SK-N-SH (cell line): Measurements from ENCODE around the gene TBC1D3B. TPM values are rescaled to one million over a fixed set of nuclear protein-coding genes. Genes with fewer than 3 reads are reported as not detected.
"Not testable (repeated sequence)": the region's sequence is repeated elsewhere in the genome, so short reads cannot be mapped to it uniquely, and the experiment has no call there.

Source experiments
- CTCF ChIA-PET: fragments of 300-600, 350-600 bp; formaldehyde crosslinking; extraction: SDS; loops from one replicate; lab custom pipeline; 2021; lab: Yijun Ruan, JAX
- POLR2A ChIA-PET: fragments of 350-600 bp; sonication (Branson Sonifier 250); formaldehyde crosslinking; extraction: SDS; loops from one replicate; lab custom pipeline; 2020; ENCODE audit warnings: antibody characterized with exemption, inconsistent platforms; lab: Yijun Ruan, JAX
- DNase-seq: peaks from one replicate; pipeline ENCODE4 v3.0.0; 2012
- H2AFZ ChIP-seq: fragments of 200-600 bp; sonication (generic); 2 replicates; pipeline ENCODE4 v1.8.1; 2016; ENCODE audit warnings: antibody characterized with exemption, mild to moderate bottlenecking, low read depth
- H3F3A ChIP-seq: fragments of 200-600 bp; sonication (generic); replicated peaks from 2 replicates; pipeline ENCODE3; 2016; ENCODE audit warnings: antibody characterized with exemption, mild to moderate bottlenecking; ENCODE audit not compliant: insufficient read depth
- H3K27ac ChIP-seq, 2 experiments: fragments of 200-500 bp in 1 of 2; fragments of 200-600 bp in 1 of 2; sonication (Bioruptor generic) in 1 of 2; sonication (generic), shearing (Covaris generic) in 1 of 2; 2 replicates each; pipeline versions ENCODE4 v1.5.1 to v1.6.1; 2014 to 2016; ENCODE audit warnings: low read depth in 2 of 2, inconsistent platforms in 1 of 2, low read length in 1 of 2, mild to moderate bottlenecking in 1 of 2, mixed read lengths in 1 of 2
- H3K27me3 ChIP-seq: fragments of 200-600 bp; sonication (generic), shearing (Covaris generic); 2 replicates; pipeline ENCODE4 v1.6.1; 2016; ENCODE audit warnings: mixed run types; ENCODE audit not compliant: insufficient read depth
- H3K36me3 ChIP-seq, 2 experiments: fragments of 200-500 bp in 1 of 2; fragments of 200-600 bp in 1 of 2; sonication (Bioruptor generic) in 1 of 2; sonication (generic) in 1 of 2; replicated peaks in 1 of 2; 2 replicates each; pipeline versions ENCODE3 to v1.5.1; 2014 to 2016; ENCODE audit warnings: low read length in 1 of 2, mild to moderate bottlenecking in 1 of 2; ENCODE audit not compliant: insufficient read depth in 2 of 2, control insufficient read depth in 1 of 2
- H3K4me1 ChIP-seq, 2 experiments: fragments of 200-500 bp in 1 of 2; fragments of 200-600 bp in 1 of 2; sonication (Bioruptor generic) in 1 of 2; sonication (generic), shearing (Covaris generic) in 1 of 2; 2 replicates each; pipeline versions ENCODE4 v1.5.1 to v1.6.1; 2014 to 2016; ENCODE audit warnings: low read depth in 1 of 2, low read length in 1 of 2, mixed run types in 1 of 2; ENCODE audit not compliant: insufficient read depth in 2 of 2, control insufficient read depth in 1 of 2
- H3K4me2 ChIP-seq: fragments of 200-600 bp; sonication (generic), shearing (Covaris generic); 2 replicates; pipeline ENCODE4 v1.6.1; 2017; ENCODE audit warnings: mixed run types
- H3K4me3 ChIP-seq, 2 experiments: fragments of 200-500 bp in 1 of 2; fragments of 200-600 bp in 1 of 2; sonication (Bioruptor generic) in 1 of 2; sonication (generic), shearing (Covaris generic) in 1 of 2; 2 replicates each; pipeline versions ENCODE4 v1.5.1 to v1.8.1; 2014 to 2016; ENCODE audit warnings: low read depth in 2 of 2, inconsistent platforms in 1 of 2, low read length in 1 of 2, mild to moderate bottlenecking in 1 of 2, mixed read lengths in 1 of 2, moderate library complexity in 1 of 2
- H3K79me2 ChIP-seq: fragments of 200-600 bp; sonication (generic); 2 replicates; pipeline ENCODE4 v1.8.1; 2017; ENCODE audit warnings: mild to moderate bottlenecking; ENCODE audit not compliant: insufficient read depth
- H3K9ac ChIP-seq: fragments of 200-600 bp; sonication (generic); 2 replicates; pipeline ENCODE4 v1.6.1; 2017; ENCODE audit warnings: mixed run types
- H3K9me2 ChIP-seq: fragments of 200-600 bp; sonication (generic); 2 replicates; pipeline ENCODE4 v1.6.1; 2017; ENCODE audit warnings: mixed run types
- H3K9me3 ChIP-seq: fragments of 200-600 bp; sonication (generic); 2 replicates; pipeline ENCODE4 v1.6.1; 2017; ENCODE audit warnings: mixed run types, mild to moderate bottlenecking, moderate library complexity
- H4K20me1 ChIP-seq: fragments of 200-600 bp; sonication (generic); 2 replicates; pipeline ENCODE4 v1.6.1; 2017; ENCODE audit warnings: mild to moderate bottlenecking, mixed run types; ENCODE audit not compliant: insufficient read depth
- EP300 ChIP-seq, 2 experiments: IDR thresholded peaks; 2 replicates each; pipeline versions ENCODE4 v1.4.0 to v1.6.1; 2012; ENCODE audit warnings: borderline replicate concordance in 1 of 2, low read depth in 1 of 2, low read length in 1 of 2
- FOSL2 ChIP-seq: IDR thresholded peaks from 2 replicates; pipeline ENCODE4 v1.4.0; 2012; ENCODE audit warnings: low read depth, mild to moderate bottlenecking, moderate library complexity, borderline replicate concordance
- FOXJ3 ChIP-seq: sonication (generic); formaldehyde crosslinking; IDR thresholded peaks from 2 replicates; pipeline ENCODE4 v1.5.1; 2020; ENCODE audit warnings: mild to moderate bottlenecking, missing genetic modification reagents
- GATA2 ChIP-seq: sonication (generic); formaldehyde crosslinking; IDR thresholded peaks from 2 replicates; pipeline ENCODE4 v1.5.0; 2020; ENCODE audit warnings: mild to moderate bottlenecking, missing genetic modification reagents
- NFIC ChIP-seq: IDR thresholded peaks from 2 replicates; pipeline ENCODE4 v1.4.0; 2012; ENCODE audit warnings: borderline replicate concordance
- NRF1 ChIP-seq: IDR thresholded peaks from 2 replicates; pipeline ENCODE4 v1.6.1; 2012; ENCODE audit warnings: low read depth, mild to moderate bottlenecking, low read length
- POLR2AphosphoS5 ChIP-seq: IDR thresholded peaks from 2 replicates; pipeline ENCODE4 v1.6.1; 2012; ENCODE audit warnings: low read depth, low read length
- RAD21 ChIP-seq: IDR thresholded peaks from 2 replicates; pipeline ENCODE4 v1.6.1; 2012; ENCODE audit warnings: mild to moderate bottlenecking, low read length
- RFX5 ChIP-seq: IDR thresholded peaks from 2 replicates; pipeline ENCODE4 v1.6.1; 2012; ENCODE audit warnings: mild to moderate bottlenecking, improper control_type of control experiment, low read length
- SIN3A ChIP-seq: IDR thresholded peaks from 2 replicates; pipeline ENCODE4 v1.6.1; 2012; ENCODE audit warnings: low read depth, mild to moderate bottlenecking, low read length, moderate library complexity, borderline replicate concordance
- SMC3 ChIP-seq: IDR thresholded peaks from 2 replicates; pipeline ENCODE4 v1.6.1; 2012; ENCODE audit warnings: low read depth, low read length, improper control_type of control experiment
- USF2 ChIP-seq: fragments of 150-350 bp; IDR thresholded peaks from 2 replicates; pipeline ENCODE4 v1.6.1; 2017; ENCODE audit warnings: antibody characterized with exemption, low read length, low read depth, borderline replicate concordance
- WGBS: methylation state at CpG from one replicate; pipeline ENCODE4 v1.1.6; 2017; ENCODE audit warnings: low lambda C conversion rate; 5-methylcytosine and 5-hydroxymethylcytosine counted together
- polyA plus RNA-seq, 3 experiments: library from polyadenylated mRNA; depleted of rRNA; stranded (reverse); fragments of >200 nt; gene quantifications; 2 replicates each; pipeline ENCODE4 v1.2.3, GENCODE V29; 2012

The TBC1D3B gene
- polyA plus RNA-seq, 1 of the 3 experiments (the other 2 are of a cell fraction) = 3.7 TPM

GRCh38 chr17:36194832-36195433 is 18.5 kb upstream of the TBC1D3B start:
- CTCF ChIA-PET = not testable (repeated sequence)

GRCh38 chr17:36194147-36194831 is 17.9 kb upstream of the TBC1D3B start:
- not testable (repeated sequence) for DNase-seq, H3K36me3 ChIP-seq

More at GRCh38 chr17:36194832-36195433, 18.5 kb upstream of the TBC1D3B start:
- H2AFZ ChIP-seq, H3K4me3 ChIP-seq, POLR2A ChIA-PET, DNase-seq, H3K79me2 ChIP-seq, H3K4me1 ChIP-seq, H3K36me3 ChIP-seq, H3K9me3 ChIP-seq, H4K20me1 ChIP-seq, H3K4me2 ChIP-seq, H3K9ac ChIP-seq, H3K27ac ChIP-seq, H3K9me2 ChIP-seq, H3F3A ChIP-seq: not testable (repeated sequence)
- 23% methylated on average over 10 of the region's 10 CpGs for WGBS
- H3K27me3 ChIP-seq = peaks cover 41% of the 10 kb centered on the region

GRCh38 chr17:36193216-36193775 is 16.9 kb upstream of the TBC1D3B start:
- DNase-seq = no peak
- no peak overlapping the region for H3K27ac ChIP-seq
- no peaks in the 10 kb centered on the region for H3K9me2 ChIP-seq
- no peak overlapping the region for H3K4me2 ChIP-seq
- H3K36me3 ChIP-seq = no peaks in the 10 kb centered on the region
- peaks cover 36% of the 10 kb centered on the region for H3K27me3 ChIP-seq
- 5% methylated on average over 1 of the region's 1 CpG for WGBS
- no peak overlapping the region for H2AFZ ChIP-seq
- H3K9me3 ChIP-seq = no peaks in the 10 kb centered on the region
- TF ChIP-seq FOSL2 (no peak), RFX5 (no peak), FOXJ3 (CRISPR knock-in tag) (no peak), RAD21 (no peak), NFIC (no peak), SMC3 (no peak), USF2 (no peak), GATA2 (CRISPR knock-in tag) (no peak), NRF1 (no peak), EP300 (IDR thresholded peaks at IDR 0.05; ENCODE audit: borderline replicate concordance in 1 of 2, low read depth in 1 of 2, low read length in 1 of 2) (no peak), SIN3A (no peak), POLR2AphosphoS5 (no peak)
- TF ChIP-seq, all 33 proteins: peak for 0
- POLR2A ChIA-PET = no interaction called here
- Histone ChIP-seq H3K9ac (no peak overlapping the region), H3F3A (no peaks in the 10 kb centered on the region), H3K4me3 (no peak overlapping the region), H3K4me1 (no peaks in the 10 kb centered on the region), H3K79me2 (no peaks in the 10 kb centered on the region), H4K20me1 (no peaks in the 10 kb centered on the region)
- CTCF ChIA-PET = interaction anchor here (1.0 to 1.4 kb wide), 3 partner anchors 44 to 290 kb away, joined by 3 to 5 read pairs (median 4); no protein-coding TSS in a partner anchor

More at GRCh38 chr17:36194147-36194831, 17.9 kb upstream of the TBC1D3B start:
- H3K79me2 ChIP-seq, H3K4me1 ChIP-seq, H4K20me1 ChIP-seq, H3K9me3 ChIP-seq, H3F3A ChIP-seq, H3K9ac ChIP-seq, H3K9me2 ChIP-seq, H3K4me2 ChIP-seq, H2AFZ ChIP-seq, POLR2A ChIA-PET, H3K27ac ChIP-seq, H3K4me3 ChIP-seq: not testable (repeated sequence)
- peaks cover 41% of the 10 kb centered on the region for H3K27me3 ChIP-seq
- CTCF ChIA-PET = interaction anchor here (1.0 kb wide), 1 partner anchor 45 kb away, joined by 3 read pairs; no protein-coding TSS in a partner anchor
- 12% methylated on average over 7 of the region's 8 CpGs for WGBS

- H3K9me2 ChIP-seq, H3K27ac ChIP-seq, CTCF ChIA-PET, H3K9me3 ChIP-seq, H2AFZ ChIP-seq, H3K4me2 ChIP-seq, H4K20me1 ChIP-seq, H3K36me3 ChIP-seq, H3K4me1 ChIP-seq, POLR2A ChIA-PET, H3K4me3 ChIP-seq, H3F3A ChIP-seq, DNase-seq, H3K9ac ChIP-seq, H3K79me2 ChIP-seq: not testable (repeated sequence)
- peaks cover 39% of the 10 kb centered on the region for H3K27me3 ChIP-seq
- 26% methylated on average over 9 of the region's 9 CpGs for WGBS
These were observed 14.3 kb upstream of the TBC1D3B start for GRCh38 chr17:36190549-36191330.
